Measurements from ENCODE around the gene WDR1. TPM values are rescaled to one million over a fixed set of nuclear protein-coding genes. Genes with fewer than 3 reads are reported as not detected.
A peak's percentile ranks its signal among the peaks of the same experiment; 100 is the strongest.

Gene WDR1
- total RNA-seq, 3 donors from 2014 or later (not counting 1 experiment from before 2014, with no cell fraction given), result 411 to 477 (median 468) TPM

GRCh38 chr4:10096978-10097335 is 19.6 kb downstream of the WDR1 start:
- ATAC-seq, result no peak
- Histone ChIP-seq H3K27ac (ENCODE audit: low read length) (peak overlapping the region; percentile 79), H3K9me3 (ENCODE audit: control insufficient read depth, insufficient read depth, low read length) (no peaks in the 10 kb centered on the region), H3K36me3 (ENCODE audit: control insufficient read depth, insufficient read depth, low read length) (peaks cover 75% of the 10 kb centered on the region), H3K4me3 (ENCODE audit: low read length) (no peak overlapping the region), H3K4me1 (ENCODE audit: control insufficient read depth, insufficient read depth, low read length) (peaks cover 100% of the 10 kb centered on the region), H3K27me3 (ENCODE audit: control insufficient read depth, insufficient read depth, low read length) (no peaks in the 10 kb centered on the region)
- intact Hi-C loops (cut with micrococcal nuclease), result loop anchor here (1.0 to 10.0 kb wide), 3 partner anchors 9 to 82 kb away; no protein-coding TSS in a partner anchor
- H3K27me3 Mint-ChIP-seq (ENCODE audit: low read depth in 2 of 2), result no peaks in the 10 kb centered on the region
- DNase-seq, result peak in 1 of 2 donors; percentile 43
- peak overlapping the region; percentile 76 for H3K4me3 Mint-ChIP-seq
- peak overlapping the region; percentile 88 to 99 for H3K27ac Mint-ChIP-seq
- H3K4me1 Mint-ChIP-seq, result peaks cover 96 to 100% of the 10 kb centered on the region in 2 donors
- H3K36me3 Mint-ChIP-seq, result no peaks in the 10 kb centered on the region
- 75% methylated on average over 9 of the region's 9 CpGs for WGBS (ENCODE audit: insufficient coverage)
- H3K9me3 Mint-ChIP-seq, result no peaks in the 10 kb centered on the region
- TF ChIP-seq CTCF (IDR thresholded peaks at IDR 0.05), result no peak

- Mint-ChIP-seq H3K27ac (peak overlapping the region; percentile 88 to 99), H3K27me3 (ENCODE audit: low read depth in 2 of 2) (no peaks in the 10 kb centered on the region), H3K4me3 (peak overlapping the region; percentile 76), H3K36me3 (no peaks in the 10 kb centered on the region), H3K9me3 (no peaks in the 10 kb centered on the region), H3K4me1 (peaks cover 93 to 97% of the 10 kb centered on the region in 2 donors)
- H3K27ac ChIP-seq (ENCODE audit: low read length), result peak overlapping the region; percentile 79
- H3K27me3 ChIP-seq (ENCODE audit: control insufficient read depth, insufficient read depth, low read length), result no peaks in the 10 kb centered on the region
- H3K4me3 ChIP-seq (ENCODE audit: low read length), result no peak overlapping the region
- peaks cover 74% of the 10 kb centered on the region for H3K36me3 ChIP-seq (ENCODE audit: control insufficient read depth, insufficient read depth, low read length)
- 37% methylated on average over 17 of the region's 17 CpGs for WGBS (ENCODE audit: insufficient coverage)
- intact Hi-C loops (cut with micrococcal nuclease), result loop anchor here (1.0 to 10.0 kb wide), 3 partner anchors 10 to 82 kb away; no protein-coding TSS in a partner anchor
- H3K9me3 ChIP-seq (ENCODE audit: control insufficient read depth, insufficient read depth, low read length), result no peaks in the 10 kb centered on the region
- TF ChIP-seq CTCF (IDR thresholded peaks at IDR 0.05), result no peak
- DNase-seq (peak; percentile 69 to 86), ATAC-seq (peak; percentile 71 to 87 (median 79))
- H3K4me1 ChIP-seq (ENCODE audit: control insufficient read depth, insufficient read depth, low read length), result peaks cover 100% of the 10 kb centered on the region
Measured at GRCh38 chr4:10096201-10096977, 20.2 kb downstream of the WDR1 start.

- DNase-seq (peak; percentile 52 to 59), ATAC-seq (peak; percentile 40 to 52 (median 48))
- Mint-ChIP-seq H3K4me3 (peak overlapping the region; percentile 58), H3K27ac (peak overlapping the region; percentile 88 to 99), H3K4me1 (peaks cover 84 to 87% of the 10 kb centered on the region in 2 donors), H3K36me3 (no peaks in the 10 kb centered on the region), H3K27me3 (ENCODE audit: low read depth in 2 of 2) (no peaks in the 10 kb centered on the region), H3K9me3 (no peaks in the 10 kb centered on the region)
- Histone ChIP-seq H3K27ac (ENCODE audit: low read length) (peak overlapping the region; percentile 79), H3K9me3 (ENCODE audit: control insufficient read depth, insufficient read depth, low read length) (no peaks in the 10 kb centered on the region), H3K4me1 (ENCODE audit: control insufficient read depth, insufficient read depth, low read length) (peaks cover 100% of the 10 kb centered on the region), H3K4me3 (ENCODE audit: low read length) (no peak overlapping the region), H3K27me3 (ENCODE audit: control insufficient read depth, insufficient read depth, low read length) (no peaks in the 10 kb centered on the region), H3K36me3 (ENCODE audit: control insufficient read depth, insufficient read depth, low read length) (peaks cover 82% of the 10 kb centered on the region)
- intact Hi-C loops (cut with micrococcal nuclease), result loop anchor here (10.0 kb wide), 1 partner anchor 81 kb away; no protein-coding TSS in a partner anchor
- 22% methylated on average over 13 of the region's 13 CpGs for WGBS (ENCODE audit: insufficient coverage)
- TF ChIP-seq CTCF (IDR thresholded peaks at IDR 0.05), result no peak
Measured at GRCh38 chr4:10095296-10095991, 21.2 kb downstream of the WDR1 start.

All from natural killer cell (primary cell).